Activated T-helper 2 cell treated with anti-CD3 and anti-CD28 coated beads, Interferon-gamma antibody, Interleukin-2, Interleukin-4, amounts not matched to agents 10 μg/mL and 5 μg/mL and 100 μg/mL, durations not matched to agents 14 hours and 24 hours and 36 hours (primary cell): Measurements from ENCODE around the gene HEMK1. TPM values are rescaled to one million over a fixed set of nuclear protein-coding genes. Genes with fewer than 3 reads are reported as not detected.
A peak's percentile ranks its signal among the peaks of the same experiment; 100 is the strongest.

Source experiments
- DNase-seq: peaks from one replicate; pipeline ENCODE4 v3.0.0; 2021; ENCODE audit warnings: low spot score
- H3K27ac Mint-ChIP-seq: one replicate; pipeline ENCODE4 v1.8.0; 2021; ENCODE audit warnings: mixed read lengths
- H3K27me3 Mint-ChIP-seq: one replicate; pipeline ENCODE4 v1.8.0; 2021; ENCODE audit warnings: low read depth, mixed read lengths
- H3K36me3 Mint-ChIP-seq: one replicate; pipeline ENCODE4 v1.8.0; 2021; ENCODE audit warnings: low read depth, mixed read lengths
- H3K4me1 Mint-ChIP-seq: one replicate; pipeline ENCODE4 v1.8.0; 2021; ENCODE audit warnings: low read depth, mixed read lengths
- H3K4me3 Mint-ChIP-seq: one replicate; pipeline ENCODE4 v1.8.0; 2021; ENCODE audit warnings: low read depth, mild to moderate bottlenecking, moderate library complexity, mixed read lengths
- H3K9me3 Mint-ChIP-seq: one replicate; pipeline ENCODE4 v1.8.0; 2021; ENCODE audit warnings: mixed read lengths
- intact Hi-C: fragments of 100-400 bp; cut with micrococcal nuclease; formaldehyde crosslinking; loops from one replicate; pipeline ENCODE4 v1.15.1; 2023
- total RNA-seq: library from RNA; stranded (reverse); gene quantifications from 2 replicates; pipeline ENCODE4 v1.2.3, GENCODE V29; 2022

Gene HEMK1, protein sequence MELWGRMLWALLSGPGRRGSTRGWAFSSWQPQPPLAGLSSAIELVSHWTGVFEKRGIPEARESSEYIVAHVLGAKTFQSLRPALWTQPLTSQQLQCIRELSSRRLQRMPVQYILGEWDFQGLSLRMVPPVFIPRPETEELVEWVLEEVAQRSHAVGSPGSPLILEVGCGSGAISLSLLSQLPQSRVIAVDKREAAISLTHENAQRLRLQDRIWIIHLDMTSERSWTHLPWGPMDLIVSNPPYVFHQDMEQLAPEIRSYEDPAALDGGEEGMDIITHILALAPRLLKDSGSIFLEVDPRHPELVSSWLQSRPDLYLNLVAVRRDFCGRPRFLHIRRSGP
- total RNA-seq: 61.7 and 68.7 TPM in 2 replicates

DNA sequence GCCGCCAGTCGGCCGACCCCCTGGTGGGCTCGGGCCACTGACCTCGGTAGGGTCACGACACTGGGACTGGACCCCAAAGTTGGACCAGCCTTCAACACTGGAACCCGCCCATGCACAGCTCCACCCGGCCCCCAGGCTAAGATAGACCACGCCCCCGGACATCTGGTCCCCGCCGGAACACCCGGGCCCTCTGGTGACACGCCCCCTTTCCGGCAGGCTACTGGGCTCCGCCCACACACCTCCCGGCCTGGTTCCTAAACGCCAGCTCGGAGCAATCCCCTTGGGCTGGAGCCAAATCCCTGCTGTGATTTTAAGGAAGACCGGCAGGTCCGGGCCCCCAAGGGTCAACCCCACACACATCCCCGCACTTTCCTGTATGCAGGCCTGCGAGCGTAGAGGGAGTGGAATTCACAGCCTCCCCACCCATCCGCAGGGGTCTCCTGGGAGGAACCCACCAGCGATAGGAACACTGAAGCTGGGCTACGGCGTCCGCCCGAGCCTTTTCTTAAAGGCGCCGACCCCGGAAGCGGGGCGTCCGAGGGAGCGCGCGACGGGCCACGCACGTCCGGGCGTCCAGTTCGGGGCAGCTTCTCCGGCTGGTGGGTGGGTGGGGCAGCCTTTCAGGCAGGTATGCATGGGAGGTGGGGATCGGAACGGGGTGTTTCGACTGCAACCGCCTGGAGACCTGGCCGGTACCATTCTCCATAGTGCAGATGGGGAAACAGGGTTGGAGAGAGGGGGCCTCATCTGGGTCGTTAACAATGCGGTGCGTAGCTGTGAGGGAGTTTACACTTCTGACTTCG, at the start of gene HEMK1:
TSS of gene HEMK1 (plus strand) at position 576 of the 803 bp plus-strand sequence. CDS start 1,583 bp downstream, outside the sequence.
- H3K36me3 Mint-ChIP-seq: peaks cover 47% of the 10 kb centered on the region
- peak; percentile 93 for DNase-seq
- intact Hi-C loops: loop anchor here (2.0 to 5.0 kb wide), 3 partner anchors 217 to 1373 kb away; partner anchors contain the start of genes CYB561D2, MANF, NPRL2 and PARP3
- peaks cover 66% of the 10 kb centered on the region for H3K4me1 Mint-ChIP-seq
- peak within 1 kb of the TSS; percentile 96 for H3K27ac Mint-ChIP-seq
- H3K4me3 Mint-ChIP-seq: peak within 1 kb of the TSS; percentile 95
- no peaks in the 10 kb centered on the region for H3K9me3 Mint-ChIP-seq
- H3K27me3 Mint-ChIP-seq: no peaks in the 10 kb centered on the region

DNA sequence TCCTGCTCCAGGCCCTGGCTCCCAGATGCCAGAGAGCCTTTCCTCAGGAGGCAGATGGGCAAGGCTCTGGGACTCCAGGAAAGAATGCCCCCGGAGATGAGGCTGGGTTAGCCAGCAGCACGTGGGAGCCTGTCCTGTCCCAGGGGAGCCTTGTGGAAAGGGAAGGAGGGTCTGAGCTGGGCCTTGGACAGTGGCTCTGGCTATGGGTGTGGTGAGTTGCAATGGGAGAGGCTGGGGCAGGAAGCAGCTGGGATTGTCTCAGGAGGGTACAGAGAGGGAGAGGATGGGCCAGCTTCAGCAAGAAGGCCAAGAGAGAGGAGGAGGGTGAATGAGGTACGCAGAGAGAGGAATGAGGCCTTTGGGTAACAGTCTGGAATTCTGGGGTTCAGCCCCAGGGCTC, 48.5 kb upstream of the HEMK1 start:
- H3K36me3 Mint-ChIP-seq: no peaks in the 10 kb centered on the region
- no peaks in the 10 kb centered on the region for H3K9me3 Mint-ChIP-seq
- no peak overlapping the region for H3K27ac Mint-ChIP-seq
- H3K4me1 Mint-ChIP-seq: peaks cover 3% of the 10 kb centered on the region
- H3K27me3 Mint-ChIP-seq: peaks cover 7% of the 10 kb centered on the region
- intact Hi-C loops: no loop called here
- H3K4me3 Mint-ChIP-seq: no peak overlapping the region
- DNase-seq: no peak

DNA sequence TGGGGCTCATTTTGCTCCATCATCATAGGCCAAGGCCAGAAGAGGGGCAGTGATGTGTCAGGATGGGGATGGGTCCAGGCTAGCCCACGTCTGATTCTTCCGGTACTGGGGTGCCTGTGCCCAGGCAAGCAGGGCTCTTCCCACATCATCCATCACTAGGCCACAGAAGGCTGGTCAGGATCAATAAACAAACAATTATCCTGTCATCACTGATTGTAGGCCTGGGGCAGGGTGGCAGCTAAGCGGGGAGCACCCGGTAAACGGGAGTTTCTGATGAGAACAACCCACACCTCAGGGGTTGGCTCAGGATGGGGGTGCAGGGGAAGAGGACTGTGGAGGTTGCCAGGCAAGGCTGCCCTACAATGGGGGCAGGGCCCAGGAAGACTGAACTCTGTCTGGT, 47.8 kb upstream of the HEMK1 start:
- Mint-ChIP-seq H3K4me1 (peaks cover 3% of the 10 kb centered on the region), H3K9me3 (no peaks in the 10 kb centered on the region), H3K27ac (no peak overlapping the region), H3K36me3 (no peaks in the 10 kb centered on the region), H3K4me3 (no peak overlapping the region), H3K27me3 (peaks cover 5% of the 10 kb centered on the region)
- DNase-seq: no peak
- intact Hi-C loops: no loop called here

DNA sequence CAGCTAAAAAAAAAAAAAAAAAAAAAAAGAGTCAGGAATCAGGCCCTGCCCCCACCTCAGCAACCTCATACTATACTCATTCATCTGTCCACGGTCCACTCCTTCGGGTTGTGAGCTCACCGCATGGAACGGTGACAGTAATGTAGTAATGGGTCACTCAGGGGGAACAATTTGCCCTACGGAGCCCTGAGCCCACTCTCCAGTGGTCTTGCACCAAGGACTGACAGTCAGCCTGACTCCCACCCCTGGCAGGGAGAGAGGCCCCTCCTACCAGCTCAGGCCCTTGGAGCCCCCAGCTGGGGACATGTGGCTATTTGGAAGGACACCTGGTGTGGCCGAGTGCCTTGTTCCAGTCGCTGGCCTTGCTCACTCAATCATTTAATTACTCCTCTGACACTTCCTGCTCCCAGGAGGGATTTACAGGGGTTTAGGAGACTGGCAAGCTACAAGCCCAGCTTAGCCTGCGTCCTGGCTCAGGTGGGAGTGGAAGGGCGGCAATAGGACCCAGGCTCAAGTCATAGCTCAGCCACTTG, 46.0 kb upstream of the HEMK1 start:
- H3K4me1 Mint-ChIP-seq: peaks cover 3% of the 10 kb centered on the region
- H3K27ac Mint-ChIP-seq: no peak overlapping the region
- intact Hi-C loops: no loop called here
- no peak overlapping the region for H3K4me3 Mint-ChIP-seq
- H3K36me3 Mint-ChIP-seq: no peaks in the 10 kb centered on the region
- peaks cover 5% of the 10 kb centered on the region for H3K27me3 Mint-ChIP-seq
- H3K9me3 Mint-ChIP-seq: no peaks in the 10 kb centered on the region
- no peak for DNase-seq

DNA sequence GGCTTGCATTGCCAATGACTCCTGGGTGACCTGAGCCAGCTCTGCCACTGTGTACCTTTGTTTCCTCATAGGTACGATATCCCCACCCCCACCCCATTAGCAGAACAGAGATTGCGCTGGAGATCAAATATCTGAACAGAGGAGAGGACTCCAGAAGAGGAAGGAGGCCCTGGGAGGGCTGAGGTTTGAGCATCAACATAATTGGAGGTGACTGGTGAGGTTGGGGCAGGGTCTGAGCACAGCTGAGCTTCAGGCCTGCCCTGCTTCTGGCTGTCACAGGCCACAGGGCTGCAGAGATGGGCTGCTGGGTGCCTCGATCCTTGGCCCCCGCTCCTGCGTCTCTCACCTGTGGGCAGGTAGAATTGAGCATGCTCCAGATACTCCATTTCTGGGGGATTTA, 44.6 kb upstream of the HEMK1 start:
- no peaks in the 10 kb centered on the region for H3K4me1 Mint-ChIP-seq
- no peaks in the 10 kb centered on the region for H3K36me3 Mint-ChIP-seq
- intact Hi-C loops: no loop called here
- H3K27ac Mint-ChIP-seq: no peak overlapping the region
- no peak for DNase-seq
- no peak overlapping the region for H3K4me3 Mint-ChIP-seq
- H3K27me3 Mint-ChIP-seq: peaks cover 11% of the 10 kb centered on the region
- H3K9me3 Mint-ChIP-seq: no peaks in the 10 kb centered on the region

DNA sequence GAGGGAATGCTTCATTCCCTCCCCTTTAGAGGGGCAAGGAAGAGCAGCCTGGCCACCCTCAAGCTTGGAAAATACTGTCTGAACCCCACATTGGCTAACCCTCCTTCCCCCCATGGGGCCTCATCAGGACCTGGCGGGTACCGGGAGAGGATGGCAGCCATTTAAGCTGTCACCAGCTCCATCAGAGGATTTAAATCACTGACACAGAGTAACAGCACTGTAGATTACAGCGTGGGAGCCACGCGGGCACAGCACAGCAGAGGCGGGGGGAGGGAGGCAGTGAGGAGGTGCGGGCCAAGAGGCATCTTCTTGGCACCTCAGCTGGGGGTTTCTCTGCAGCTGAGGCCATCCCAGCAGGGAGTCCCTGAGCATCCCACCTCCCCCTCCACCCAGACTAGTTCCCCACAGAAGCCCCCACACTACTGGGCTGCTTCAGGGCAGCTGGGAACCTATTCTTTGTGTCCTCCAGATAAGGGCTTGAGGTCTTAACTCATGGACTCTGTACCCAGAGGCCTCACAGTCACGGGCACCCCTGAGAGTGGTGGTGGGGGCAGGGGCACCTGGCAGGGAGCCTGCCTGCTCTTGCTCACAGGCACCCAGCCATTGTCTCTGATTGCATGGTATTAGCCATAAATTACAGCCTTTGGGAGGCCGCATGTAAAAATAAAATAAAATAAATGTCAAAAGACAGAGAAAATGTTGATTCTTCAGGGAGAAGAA, 44.0 kb upstream of the HEMK1 start:
- no peaks in the 10 kb centered on the region for H3K4me1 Mint-ChIP-seq
- no peaks in the 10 kb centered on the region for H3K9me3 Mint-ChIP-seq
- H3K27me3 Mint-ChIP-seq: peaks cover 14% of the 10 kb centered on the region
- H3K4me3 Mint-ChIP-seq: no peak overlapping the region
- intact Hi-C loops: no loop called here
- H3K27ac Mint-ChIP-seq: no peak overlapping the region
- DNase-seq: no peak
- no peaks in the 10 kb centered on the region for H3K36me3 Mint-ChIP-seq

DNA sequence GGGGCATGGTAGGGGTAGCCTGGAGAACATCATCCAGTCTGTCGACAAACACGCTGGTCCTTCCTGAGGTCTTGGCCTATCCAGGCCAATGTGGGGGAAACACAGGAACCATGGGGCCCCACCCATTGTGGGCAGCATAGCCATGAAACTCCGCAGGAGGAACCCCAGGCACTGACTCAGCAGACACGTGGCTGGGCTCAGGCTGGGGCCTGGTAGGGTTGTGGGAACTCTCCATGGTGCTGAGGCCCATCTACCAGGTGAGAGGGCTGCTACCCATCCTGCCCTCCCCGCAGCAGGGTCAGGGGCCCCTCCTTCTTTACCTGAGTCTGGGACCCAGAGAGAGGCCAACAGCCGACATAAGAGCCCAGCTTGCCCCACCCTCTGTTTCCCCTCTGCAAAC, 43.3 kb upstream of the HEMK1 start:
- Mint-ChIP-seq H3K4me3 (no peak overlapping the region), H3K27me3 (peaks cover 14% of the 10 kb centered on the region), H3K4me1 (no peaks in the 10 kb centered on the region), H3K9me3 (no peaks in the 10 kb centered on the region), H3K36me3 (no peaks in the 10 kb centered on the region), H3K27ac (no peak overlapping the region)
- intact Hi-C loops: no loop called here
- peak; percentile 50 for DNase-seq

DNA sequence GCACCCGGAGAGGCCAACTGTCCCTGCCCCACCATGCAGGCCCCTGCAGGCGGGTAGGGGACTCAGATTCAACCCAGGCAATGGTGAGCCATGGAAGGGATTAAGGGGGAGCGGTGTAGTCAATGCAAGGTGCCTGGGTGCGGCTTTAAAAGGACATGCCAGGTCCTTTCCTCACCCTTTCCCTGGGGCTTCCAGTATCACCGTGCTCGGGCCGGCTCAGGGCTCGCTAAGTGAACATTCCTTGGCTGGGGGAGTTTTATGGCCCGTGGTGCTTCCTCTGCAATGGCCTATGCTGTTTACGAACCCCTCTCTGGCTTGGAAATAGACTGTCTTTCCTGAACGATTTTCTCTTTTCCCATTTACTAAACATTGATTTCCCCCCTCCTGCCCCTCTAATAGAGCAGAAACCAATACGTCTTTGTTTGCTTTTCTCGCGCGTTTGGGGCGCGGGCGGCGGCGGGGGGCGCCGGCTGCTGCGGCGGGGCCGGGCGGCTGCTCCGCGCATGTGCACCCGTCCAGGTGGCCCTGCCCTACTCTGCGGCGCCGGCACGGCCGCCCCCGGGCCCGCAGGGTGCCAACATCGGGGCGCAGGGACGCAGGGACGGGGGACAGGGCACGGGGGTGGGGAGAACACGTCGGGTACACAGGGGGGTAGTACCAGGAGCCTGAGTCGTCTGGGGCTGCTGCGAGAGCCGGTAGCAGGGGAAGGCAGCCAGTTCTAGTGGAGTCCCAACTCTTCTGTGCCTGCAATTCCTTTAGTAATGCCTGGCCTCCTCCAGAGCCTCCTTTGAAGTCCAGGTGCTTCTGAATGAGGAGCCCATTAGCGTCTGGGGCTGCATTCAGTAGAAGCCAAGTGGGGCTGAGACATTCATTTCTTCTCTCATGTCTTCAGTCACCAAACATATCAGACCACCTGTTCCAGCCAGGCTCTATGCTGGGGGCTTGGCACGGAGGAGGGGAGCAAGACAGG, 39.0 kb upstream of the HEMK1 start:
- Mint-ChIP-seq H3K9me3 (no peaks in the 10 kb centered on the region), H3K4me3 (no peak overlapping the region), H3K36me3 (no peaks in the 10 kb centered on the region), H3K4me1 (no peaks in the 10 kb centered on the region), H3K27ac (no peak overlapping the region), H3K27me3 (peaks cover 30% of the 10 kb centered on the region)
- intact Hi-C loops: no loop called here
- DNase-seq: no peak

DNA sequence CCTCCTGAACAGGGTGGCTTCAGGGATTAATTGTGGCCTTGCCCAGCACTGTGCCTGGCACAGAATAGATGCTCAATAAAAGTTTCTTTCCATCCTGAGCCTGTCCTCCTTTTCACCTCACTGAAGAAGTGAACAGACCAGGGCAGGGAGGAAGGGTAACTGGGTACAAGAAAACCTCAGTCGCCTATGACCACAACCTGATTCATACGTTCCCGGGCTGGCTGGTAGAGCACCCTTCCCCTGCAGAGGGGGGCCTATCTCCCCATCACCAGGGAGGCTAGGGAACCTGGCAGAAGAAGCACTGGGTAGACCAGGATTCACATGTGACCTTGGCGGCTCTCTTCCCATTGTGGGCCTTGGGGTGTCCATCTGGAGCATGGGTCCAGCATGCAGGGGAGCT, 38.1 kb upstream of the HEMK1 start:
- intact Hi-C loops: no loop called here
- Mint-ChIP-seq H3K9me3 (no peaks in the 10 kb centered on the region), H3K27me3 (peaks cover 30% of the 10 kb centered on the region)

DNA sequence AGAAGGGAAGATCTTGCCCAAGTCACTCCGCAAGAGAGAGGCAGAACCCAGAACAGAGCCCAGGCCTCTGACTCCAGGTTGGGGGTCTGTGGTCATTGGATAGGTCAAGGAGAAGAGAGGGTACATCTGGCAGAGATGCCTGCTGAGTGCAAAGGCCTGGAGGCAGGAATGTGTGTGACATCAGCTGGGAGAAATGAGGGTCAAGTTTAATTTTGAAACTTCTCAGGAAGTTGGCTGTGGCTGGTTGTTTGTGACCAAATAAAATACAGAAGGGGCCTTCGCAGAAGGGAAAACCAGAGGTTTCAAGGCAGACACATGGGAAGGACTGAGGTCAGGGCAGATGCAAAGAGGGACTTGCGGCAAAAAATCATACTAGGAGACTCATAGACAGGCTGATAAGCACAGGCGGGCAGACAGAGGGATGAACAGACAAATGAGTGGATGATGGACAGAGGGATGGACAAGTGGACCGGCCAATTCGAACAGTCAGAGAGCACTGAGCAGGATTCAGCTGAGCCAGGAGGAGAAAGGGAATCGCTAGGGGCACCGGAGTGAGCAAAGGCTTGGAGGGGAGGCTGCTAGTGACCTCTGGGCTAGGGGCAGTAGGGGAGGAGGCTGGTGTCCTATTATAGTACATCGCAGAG, 37.1 kb upstream of the HEMK1 start:
- Mint-ChIP-seq H3K27me3 (peaks cover 31% of the 10 kb centered on the region), H3K9me3 (no peaks in the 10 kb centered on the region), H3K27ac (no peak overlapping the region), H3K4me1 (no peaks in the 10 kb centered on the region), H3K36me3 (no peaks in the 10 kb centered on the region), H3K4me3 (no peak overlapping the region)
- no peak for DNase-seq
- intact Hi-C loops: no loop called here

More for the DNA sequence above, 38.1 kb upstream of the HEMK1 start:
- H3K4me1 Mint-ChIP-seq: no peaks in the 10 kb centered on the region
- H3K27ac Mint-ChIP-seq: no peak overlapping the region
- no peak for DNase-seq
- no peak overlapping the region for H3K4me3 Mint-ChIP-seq
- no peaks in the 10 kb centered on the region for H3K36me3 Mint-ChIP-seq

DNA sequence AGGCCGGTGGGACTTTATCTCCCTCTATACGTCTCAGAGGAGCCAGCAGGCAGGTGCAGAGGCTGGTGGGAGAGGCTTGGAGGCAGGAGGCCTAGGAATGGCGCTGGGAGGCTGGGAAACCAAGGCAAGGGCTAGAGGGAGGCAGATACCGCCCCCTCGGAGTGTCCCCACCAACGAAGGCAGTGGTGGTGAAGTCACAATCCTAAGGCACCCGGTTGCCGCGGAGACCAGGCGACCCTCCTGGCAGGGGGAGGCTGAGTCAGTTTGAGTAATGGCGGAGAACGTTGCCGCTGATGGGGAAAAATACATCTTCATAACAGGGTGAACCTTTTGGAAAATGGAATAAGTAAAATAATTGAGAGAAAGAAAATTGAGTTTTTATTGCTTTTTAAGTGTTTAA, 36.0 kb upstream of the HEMK1 start:
- Mint-ChIP-seq H3K4me1 (no peaks in the 10 kb centered on the region), H3K4me3 (no peak overlapping the region), H3K9me3 (no peaks in the 10 kb centered on the region), H3K27ac (no peak overlapping the region), H3K27me3 (peaks cover 33% of the 10 kb centered on the region), H3K36me3 (no peaks in the 10 kb centered on the region)
- no peak for DNase-seq
- intact Hi-C loops: no loop called here
